K562 (cell line): Measurements from ENCODE around the gene IL23A. TPM values are rescaled to one million over a fixed set of nuclear protein-coding genes. Genes with fewer than 3 reads are reported as not detected.
A peak's percentile ranks its signal among the peaks of the same experiment; 100 is the strongest.

Experiments used
- CEBPG ChIP-seq, 3 experiments: fragments of 200-800 bp in 1 of 3; sonication (Bioruptor generic) in 1 of 3; sonication (generic) in 1 of 3; formaldehyde crosslinking in 1 of 3; IDR thresholded peaks in 2 of 3; conservative IDR thresholded peaks in 1 of 3; 2 replicates each; pipeline versions ENCODE4 v1.6.1 to v1.8.0; 2016 to 2022; ENCODE audit warnings: missing compliant biosample characterization in 2 of 3, missing genetic modification characterization in 2 of 3, mild to moderate bottlenecking in 1 of 3, missing genetic modification reagents in 1 of 3
- CREB1 ChIP-seq, 2 experiments: sonication (generic) in 1 of 2; formaldehyde crosslinking in 1 of 2; IDR thresholded peaks; 2 replicates each; pipeline versions ENCODE4 v1.6.1 to v1.8.0; 2012 to 2022; ENCODE audit warnings: inconsistent platforms in 1 of 2, mild to moderate bottlenecking in 1 of 2, missing genetic modification reagents in 1 of 2, moderate library complexity in 1 of 2
- ESRRB ChIP-seq: fragments of 250-450 bp; sonication (Bioruptor Pico); IDR thresholded peaks from 2 replicates; pipeline ENCODE4 v1.5.0; 2020; ENCODE audit warnings: mild to moderate bottlenecking, moderate library complexity, borderline replicate concordance
- FOXK1 ChIP-seq: sonication (generic); formaldehyde crosslinking; IDR thresholded peaks from 2 replicates; pipeline ENCODE4 v1.8.0; 2022; ENCODE audit warnings: missing genetic modification reagents, mild to moderate bottlenecking, borderline replicate concordance
- HDAC2 ChIP-seq: fragments of 450-650 bp; IDR thresholded peaks from 2 replicates; pipeline ENCODE4 v1.6.1; 2016; ENCODE audit warnings: mild to moderate bottlenecking
- HMGXB4 ChIP-seq: sonication (generic); formaldehyde crosslinking; IDR thresholded peaks from 2 replicates; pipeline ENCODE4 v1.8.1; 2023; ENCODE audit warnings: mild to moderate bottlenecking, missing genetic modification reagents
- NEUROD1 ChIP-seq: fragments of 150-350 bp; IDR thresholded peaks from 2 replicates; pipeline ENCODE4 v1.6.1; 2014; ENCODE audit warnings: borderline replicate concordance, low read length, low read depth; ENCODE audit not compliant: partially characterized antibody
- NR2C2 ChIP-seq, 2 experiments: fragments of 200-800 bp in 1 of 2; sonication (Bioruptor generic) in 1 of 2; sonication (generic) in 1 of 2; formaldehyde crosslinking in 1 of 2; IDR thresholded peaks; 2 replicates each; pipeline versions ENCODE4 v1.6.1 to v1.8.0; 2016 to 2022; ENCODE audit warnings: mild to moderate bottlenecking in 1 of 2, missing compliant biosample characterization in 1 of 2, missing genetic modification characterization in 1 of 2, missing genetic modification reagents in 1 of 2
- PHF21A ChIP-seq: fragments of 450-650 bp; IDR thresholded peaks from 2 replicates; pipeline ENCODE4 v1.6.1; 2017; ENCODE audit warnings: low read depth, borderline replicate concordance
- RBM34 ChIP-seq: fragments of 200-400 bp; formaldehyde crosslinking; IDR thresholded peaks from 2 replicates; pipeline ENCODE4 v1.6.1; 2018; ENCODE audit warnings: low read length, borderline replicate concordance; ENCODE audit not compliant: insufficient read depth
- RBM39 ChIP-seq: fragments of 200-400 bp; formaldehyde crosslinking; optimal IDR thresholded peaks from 2 replicates; pipeline ENCODE3; 2018; ENCODE audit warnings: low read depth, low read length
- SIN3B ChIP-seq: fragments of 450-650 bp; IDR thresholded peaks from 2 replicates; pipeline ENCODE4 v1.6.1; 2017; ENCODE audit warnings: low read depth, mild to moderate bottlenecking, moderate library complexity
- ZFP91 ChIP-seq: sonication (generic); formaldehyde crosslinking; IDR thresholded peaks from 2 replicates; pipeline ENCODE4 v1.8.0; 2022; ENCODE audit warnings: mild to moderate bottlenecking, missing genetic modification reagents
- ZKSCAN1 ChIP-seq: fragments of 150-350 bp; IDR thresholded peaks from 2 replicates; pipeline ENCODE4 v1.6.1; 2016; ENCODE audit warnings: low read depth, low read length
- ZNF146 ChIP-seq: IDR thresholded peaks from one replicate; pipeline ENCODE4 v1.6.1; 2018; ENCODE audit warnings: missing compliant biosample characterization; ENCODE audit not compliant: unreplicated experiment
- ZNF408 ChIP-seq: fragments of 250-450 bp; sonication (Bioruptor Pico); IDR thresholded peaks from 2 replicates; pipeline ENCODE4 v1.4.0; 2020; ENCODE audit warnings: low read depth, mild to moderate bottlenecking, moderate library complexity
- polyA plus RNA-seq, 8 experiments: library from polyadenylated mRNA; depleted of rRNA in 4 of 8; stranded (reverse) in 5 of 8; unstranded in 3 of 8; fragments of >200 nt; fragmentation: Nextera tagmentation in 2 of 8; fragmentation: Illumina TruSeq in 1 of 8; extraction: Ambion mirVana in 2 of 8; extraction: Trizol in 1 of 8; gene quantifications; 2 replicates each; pipeline versions ENCODE4 v1.2.1 to v1.2.3, GENCODE V29; 2011 to 2014; ENCODE audit warnings: inconsistent platforms in 1 of 8, missing spikeins in 1 of 8
- total RNA-seq, 7 experiments: library from RNA; depleted of rRNA in 6 of 7; stranded (reverse); fragments of >200 nt in 6 of 7; fragmentation: Illumina TruSeq in 2 of 7; extraction: Trizol in 2 of 7; gene quantifications; 2 replicates each; pipeline versions ENCODE4 v1.2.1 to v1.2.3, GENCODE V29; 2011 to 2021; ENCODE audit warnings: low replicate concordance in 1 of 7
- TF ChIP-seq, protein P1 (sequence below): fragments of 250-450 bp; sonication (Bioruptor Pico); IDR thresholded peaks from 2 replicates; pipeline ENCODE4 v1.4.0; 2020; ENCODE audit warnings: borderline replicate concordance

Gene IL23A
- total and polyA plus RNA-seq, 9 of the 15 experiments (the other 6 are each of a cell fraction or from before 2014, with no cell fraction given) = 4.4 to 37.2 (median 9.6) TPM

- peak; percentile 35; the same call in 1 of the 2 replicates for TF ChIP-seq HMGXB4 (CRISPR knock-in tag)
- TF ChIP-seq ZKSCAN1 = no peak
- TF ChIP-seq RBM39 = peak; percentile 29
- no peak for TF ChIP-seq CREB1 (IDR thresholded peaks at IDR 0.05)
- TF ChIP-seq CREB1 (CRISPR knock-in tag; IDR thresholded peaks at IDR 0.05) = 0 out of 2 replicates have a peak, but pooled peaks have one; percentile 21
- no peak for TF ChIP-seq NEUROD1
- TF ChIP-seq ZFP91 = peak; percentile 61; the same call in 1 of the 2 replicates
- TF ChIP-seq PHF21A = no peak
- peak; percentile 71; the same call in 1 of the 2 replicates for TF ChIP-seq NR2C2 (CRISPR knock-in tag; IDR thresholded peaks at IDR 0.05)
- TF ChIP-seq NR2C2 (tag; IDR thresholded peaks at IDR 0.05) = no peak
- no peak for TF ChIP-seq CEBPG (CRISPR knock-in tag; IDR thresholded peaks at IDR 0.05)
- no peak for TF ChIP-seq CEBPG (tag; conservative IDR thresholded peaks at IDR 0.05 in 1 of 2, IDR thresholded peaks at IDR 0.05 in 1 of 2)
- peak; percentile 51; the same call in 1 of the 2 replicates for TF ChIP-seq FOXK1
- TF ChIP-seq SIN3B = no peak
- TF ChIP-seq RBM34 = no peak
- no peak for TF ChIP-seq ESRRB (CRISPR knock-in tag)
- TF ChIP-seq ZNF146 = no peak
- no peak for TF ChIP-seq ZNF408 (CRISPR knock-in tag)
- TF ChIP-seq, protein P1, sequence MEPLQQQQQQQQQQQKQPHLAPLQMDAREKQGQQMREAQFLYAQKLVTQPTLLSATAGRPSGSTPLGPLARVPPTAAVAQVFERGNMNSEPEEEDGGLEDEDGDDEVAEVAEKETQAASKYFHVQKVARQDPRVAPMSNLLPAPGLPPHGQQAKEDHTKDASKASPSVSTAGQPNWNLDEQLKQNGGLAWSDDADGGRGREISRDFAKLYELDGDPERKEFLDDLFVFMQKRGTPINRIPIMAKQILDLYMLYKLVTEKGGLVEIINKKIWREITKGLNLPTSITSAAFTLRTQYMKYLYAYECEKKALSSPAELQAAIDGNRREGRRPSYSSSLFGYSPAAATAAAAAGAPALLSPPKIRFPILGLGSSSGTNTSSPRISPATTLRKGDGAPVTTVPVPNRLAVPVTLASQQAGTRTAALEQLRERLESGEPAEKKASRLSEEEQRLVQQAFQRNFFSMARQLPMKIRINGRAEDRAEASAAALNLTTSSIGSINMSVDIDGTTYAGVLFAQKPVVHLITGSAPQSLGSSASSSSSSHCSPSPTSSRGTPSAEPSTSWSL = no peak
- TF ChIP-seq HDAC2 = no peak
These were observed 23.4 kb upstream of the IL23A start (continued) for GRCh38 chr12:56315249-56315621.
